ENCODE results near the gene ROBO2. TPM values are rescaled to one million over a fixed set of nuclear protein-coding genes. Genes with fewer than 3 reads are reported as not detected.

Gene ROBO2
- polyA plus RNA-seq, 2 of the 4 experiments (the other 2 are of a cell fraction), result 0.04 TPM; not detected in 1

DNA sequence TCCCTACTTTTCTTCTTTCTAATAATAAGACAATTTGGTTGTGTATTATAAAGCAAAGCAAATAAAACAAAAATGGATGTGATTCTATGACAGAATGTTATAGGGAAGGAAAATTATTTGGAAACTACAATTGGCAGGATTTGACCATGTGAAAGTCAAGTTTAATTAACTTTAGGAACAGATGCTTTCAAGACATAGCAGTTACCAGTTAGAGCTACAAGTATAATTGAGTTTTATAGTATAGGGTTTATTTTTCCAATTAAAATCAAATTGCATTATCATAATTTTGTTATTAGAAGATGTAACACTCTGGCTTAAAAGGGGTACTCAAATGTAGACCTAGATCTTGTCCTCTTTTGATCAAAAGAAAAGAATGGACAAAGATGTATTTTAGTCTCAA is 110.9 kb downstream of the ROBO2 start:
- no peak overlapping the region for H3K27ac ChIP-seq
- no peak for DNase-seq (ENCODE audit: low read depth in 1 of 2, low spot score in 1 of 2)
- H3K4me2 ChIP-seq, result no peak overlapping the region
- no peak for ATAC-seq
- no peak for FAIRE-seq
- H3K4me1 ChIP-seq, result no peaks in the 10 kb centered on the region
- POLR2A ChIA-PET, result no interaction called here
- CTCF ChIA-PET, result no interaction called here
- no peak overlapping the region for H3K4me3 ChIP-seq
- no peak for TF ChIP-seq MAZ (IDR thresholded peaks at IDR 0.05; ENCODE audit: borderline replicate concordance, low read depth, low read length)
- TF ChIP-seq, protein P1, sequence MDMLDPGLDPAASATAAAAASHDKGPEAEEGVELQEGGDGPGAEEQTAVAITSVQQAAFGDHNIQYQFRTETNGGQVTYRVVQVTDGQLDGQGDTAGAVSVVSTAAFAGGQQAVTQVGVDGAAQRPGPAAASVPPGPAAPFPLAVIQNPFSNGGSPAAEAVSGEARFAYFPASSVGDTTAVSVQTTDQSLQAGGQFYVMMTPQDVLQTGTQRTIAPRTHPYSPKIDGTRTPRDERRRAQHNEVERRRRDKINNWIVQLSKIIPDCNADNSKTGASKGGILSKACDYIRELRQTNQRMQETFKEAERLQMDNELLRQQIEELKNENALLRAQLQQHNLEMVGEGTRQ (IDR thresholded peaks at IDR 0.05), result no peak
- TF ChIP-seq, protein P2, sequence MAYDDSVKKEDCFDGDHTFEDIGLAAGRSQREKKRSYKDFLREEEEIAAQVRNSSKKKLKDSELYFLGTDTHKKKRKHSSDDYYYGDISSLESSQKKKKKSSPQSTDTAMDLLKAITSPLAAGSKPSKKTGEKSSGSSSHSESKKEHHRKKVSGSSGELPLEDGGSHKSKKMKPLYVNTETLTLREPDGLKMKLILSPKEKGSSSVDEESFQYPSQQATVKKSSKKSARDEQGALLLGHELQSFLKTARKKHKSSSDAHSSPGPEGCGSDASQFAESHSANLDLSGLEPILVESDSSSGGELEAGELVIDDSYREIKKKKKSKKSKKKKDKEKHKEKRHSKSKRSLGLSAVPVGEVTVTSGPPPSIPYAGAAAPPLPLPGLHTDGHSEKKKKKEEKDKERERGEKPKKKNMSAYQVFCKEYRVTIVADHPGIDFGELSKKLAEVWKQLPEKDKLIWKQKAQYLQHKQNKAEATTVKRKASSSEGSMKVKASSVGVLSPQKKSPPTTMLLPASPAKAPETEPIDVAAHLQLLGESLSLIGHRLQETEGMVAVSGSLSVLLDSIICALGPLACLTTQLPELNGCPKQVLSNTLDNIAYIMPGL (CRISPR knock-in tag; IDR thresholded peaks at IDR 0.05; ENCODE audit: borderline replicate concordance), result no peak
- TF ChIP-seq MAFK (IDR thresholded peaks at IDR 0.05; ENCODE audit: partially characterized antibody), result no peak
- no peak for TF ChIP-seq ZSCAN20 (CRISPR knock-in tag; IDR thresholded peaks at IDR 0.05)
- no peak for TF ChIP-seq RAD21 (conservative IDR thresholded peaks at IDR 0.05 in 1 of 2, IDR thresholded peaks at IDR 0.05 in 1 of 2)
- no peak for TF ChIP-seq POLR2AphosphoS2 (conservative IDR thresholded peaks at IDR 0.05; ENCODE audit: low read length)
- no peak for TF ChIP-seq KDM1A (IDR thresholded peaks at IDR 0.05; ENCODE audit: low read depth)
- TF ChIP-seq RARB (CRISPR knock-in tag; IDR thresholded peaks at IDR 0.05), result no peak
- TF ChIP-seq ESRRA (IDR thresholded peaks at IDR 0.05; ENCODE audit: borderline replicate concordance, low read length), result no peak
- TF ChIP-seq, protein P3, sequence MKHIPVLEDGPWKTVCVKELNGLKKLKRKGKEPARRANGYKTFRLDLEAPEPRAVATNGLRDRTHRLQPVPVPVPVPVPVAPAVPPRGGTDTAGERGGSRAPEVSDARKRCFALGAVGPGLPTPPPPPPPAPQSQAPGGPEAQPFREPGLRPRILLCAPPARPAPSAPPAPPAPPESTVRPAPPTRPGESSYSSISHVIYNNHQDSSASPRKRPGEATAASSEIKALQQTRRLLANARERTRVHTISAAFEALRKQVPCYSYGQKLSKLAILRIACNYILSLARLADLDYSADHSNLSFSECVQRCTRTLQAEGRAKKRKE (CRISPR knock-in tag; IDR thresholded peaks at IDR 0.05; ENCODE audit: low read depth), result no peak
- TF ChIP-seq JUNB (IDR thresholded peaks at IDR 0.05), result no peak
- TF ChIP-seq MYC (IDR thresholded peaks at IDR 0.05; ENCODE audit: borderline replicate concordance, low read length), result no peak
- TF ChIP-seq EHF (CRISPR knock-in tag; IDR thresholded peaks at IDR 0.05), result no peak
- no peak for TF ChIP-seq FOXS1 (CRISPR knock-in tag; IDR thresholded peaks at IDR 0.05)
- no peak for TF ChIP-seq SMC3 (IDR thresholded peaks at IDR 0.05)
- TF ChIP-seq, protein P4, sequence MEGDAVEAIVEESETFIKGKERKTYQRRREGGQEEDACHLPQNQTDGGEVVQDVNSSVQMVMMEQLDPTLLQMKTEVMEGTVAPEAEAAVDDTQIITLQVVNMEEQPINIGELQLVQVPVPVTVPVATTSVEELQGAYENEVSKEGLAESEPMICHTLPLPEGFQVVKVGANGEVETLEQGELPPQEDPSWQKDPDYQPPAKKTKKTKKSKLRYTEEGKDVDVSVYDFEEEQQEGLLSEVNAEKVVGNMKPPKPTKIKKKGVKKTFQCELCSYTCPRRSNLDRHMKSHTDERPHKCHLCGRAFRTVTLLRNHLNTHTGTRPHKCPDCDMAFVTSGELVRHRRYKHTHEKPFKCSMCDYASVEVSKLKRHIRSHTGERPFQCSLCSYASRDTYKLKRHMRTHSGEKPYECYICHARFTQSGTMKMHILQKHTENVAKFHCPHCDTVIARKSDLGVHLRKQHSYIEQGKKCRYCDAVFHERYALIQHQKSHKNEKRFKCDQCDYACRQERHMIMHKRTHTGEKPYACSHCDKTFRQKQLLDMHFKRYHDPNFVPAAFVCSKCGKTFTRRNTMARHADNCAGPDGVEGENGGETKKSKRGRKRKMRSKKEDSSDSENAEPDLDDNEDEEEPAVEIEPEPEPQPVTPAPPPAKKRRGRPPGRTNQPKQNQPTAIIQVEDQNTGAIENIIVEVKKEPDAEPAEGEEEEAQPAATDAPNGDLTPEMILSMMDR (IDR thresholded peaks at IDR 0.05), result no peak
- no peak for TF ChIP-seq ZC3H11A (IDR thresholded peaks at IDR 0.05)
- TF ChIP-seq, protein P5, sequence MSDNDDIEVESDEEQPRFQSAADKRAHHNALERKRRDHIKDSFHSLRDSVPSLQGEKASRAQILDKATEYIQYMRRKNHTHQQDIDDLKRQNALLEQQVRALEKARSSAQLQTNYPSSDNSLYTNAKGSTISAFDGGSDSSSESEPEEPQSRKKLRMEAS (IDR thresholded peaks at IDR 0.05), result no peak
- H3K9me3 ChIP-seq, result no peaks in the 10 kb centered on the region

DNA sequence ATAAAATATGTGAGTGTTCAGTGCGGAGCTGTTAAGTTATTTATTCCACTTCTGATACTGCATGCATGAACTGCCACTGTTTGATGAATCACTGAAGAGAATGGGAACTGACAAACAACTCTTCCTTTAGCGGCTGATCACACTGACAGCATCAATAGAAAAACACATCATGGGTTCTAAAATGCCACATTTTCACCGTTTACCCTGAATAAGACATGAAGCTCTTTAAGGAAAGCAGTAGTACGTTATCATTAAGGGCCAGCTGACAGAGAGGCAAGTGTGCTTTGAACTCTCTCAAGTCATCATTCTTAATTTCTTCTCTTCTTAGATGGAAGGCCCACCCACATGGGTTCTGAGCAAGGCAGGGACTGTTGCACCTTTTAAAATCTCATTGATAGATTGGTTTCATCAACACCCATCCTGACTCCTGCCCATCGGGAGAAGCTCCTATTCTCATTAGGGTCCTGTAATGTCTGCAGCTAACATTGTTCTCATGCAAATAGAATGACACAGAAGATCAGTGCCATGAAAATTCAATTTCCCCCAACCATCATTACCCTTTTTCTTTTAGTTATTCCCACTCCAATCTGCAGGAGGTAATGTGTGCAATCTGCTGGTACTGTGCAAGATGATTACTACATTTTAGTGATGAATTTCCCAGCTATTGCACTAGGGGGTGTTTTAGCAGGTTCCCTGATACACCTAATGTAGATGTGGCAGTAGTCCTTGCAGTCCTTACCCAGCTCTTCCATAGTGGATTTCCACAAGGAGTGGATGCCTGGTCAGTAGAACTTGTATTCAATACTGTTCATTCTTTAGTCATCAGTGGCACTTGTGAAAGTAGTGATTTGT is 119.1 kb downstream of the ROBO2 start:
- Histone ChIP-seq H3K27ac (no peak overlapping the region), H3K4me2 (no peak overlapping the region), H3K4me1 (no peaks in the 10 kb centered on the region), H3K4me3 (no peak overlapping the region), H3K9me3 (no peaks in the 10 kb centered on the region)
- DNase-seq (ENCODE audit: low read depth in 1 of 2, low spot score in 1 of 2) (peak in 1 of 2 experiments; percentile 0), ATAC-seq (no peak), FAIRE-seq (no peak)
- CTCF ChIA-PET, result interaction anchor here (0.6 kb wide), 1 partner anchor 52 kb away, joined by 3 read pairs; no protein-coding TSS in a partner anchor
- 6% methylated on average over 5 of the region's 5 CpGs for WGBS (ENCODE audit: missing lambda C conversion rate)
- TF ChIP-seq NFE2L2 (conservative IDR thresholded peaks at IDR 0.05; ENCODE audit: low read length) (no peak), HOXA7 (CRISPR knock-in tag; IDR thresholded peaks at IDR 0.05) (no peak)
- POLR2A ChIA-PET, result no interaction called here
